ENCODE data around the gene FLOT2. TPM values are rescaled to one million over a fixed set of nuclear protein-coding genes. Genes with fewer than 3 reads are reported as not detected.

FLOT2 gene
- total RNA-seq, 1 experiment from 2014 or later: 98.1 TPM

- no peak overlapping the region for H3K27ac ChIP-seq (ENCODE audit: low read depth, low read length)
- intact Hi-C loops (cut with micrococcal nuclease): no loop called here
- H3K9ac ChIP-seq (ENCODE audit: low read length): no peak overlapping the region
- DNase-seq (ENCODE audit: low read depth, low spot score) (no peak), ATAC-seq (no peak)
- TF ChIP-seq ELF1 (IDR thresholded peaks at IDR 0.05; ENCODE audit: borderline replicate concordance, low read depth) (no peak), ZNF274 (IDR thresholded peaks at IDR 0.05; ENCODE audit: low read depth, low read length) (no peak), REST (IDR thresholded peaks at IDR 0.05; ENCODE audit: low read depth) (no peak)
- H3K4me3 ChIP-seq (replicated peaks in 1 of 2; ENCODE audit: low read depth in 1 of 2, low read length in 2 of 2): no peak overlapping the region
- no peaks in the 10 kb centered on the region for H3K79me2 ChIP-seq (ENCODE audit: insufficient read depth, low read length)
- H2AFZ ChIP-seq (ENCODE audit: low read depth, low read length, poor library complexity, severe bottlenecking): no peak overlapping the region
- H4K20me1 ChIP-seq (ENCODE audit: insufficient read depth): no peaks in the 10 kb centered on the region
- no TSS peak for BruUV-seq (replicated peaks)
- ChIA-PET CTCF (interaction anchor here (1.0 to 1.8 kb wide), 4 partner anchors 10 to 190 kb away, joined by 3 to 16 read pairs (median 4); no protein-coding TSS in a partner anchor), POLR2A (no interaction called here), RAD21 (ENCODE audit: low non-redundant PET in 1 of 2, low total read pairs in 2 of 2, uncharacterized antibody in 2 of 2, unreplicated experiment in 2 of 2) (no interaction called here)
- H3K36me3 ChIP-seq (ENCODE audit: control insufficient read depth in 1 of 2, insufficient read depth in 2 of 2, low read length in 2 of 2): peaks cover 71 to 72% of the 10 kb centered on the region in 2 experiments
- H3K27me3 ChIP-seq (ENCODE audit: insufficient read depth, low read length): no peaks in the 10 kb centered on the region
- no peaks in the 10 kb centered on the region for H3K4me1 ChIP-seq (ENCODE audit: control insufficient read depth in 1 of 2, insufficient read depth in 2 of 2, low read length in 2 of 2)
- H3K4me2 ChIP-seq (ENCODE audit: low read length): no peak overlapping the region
- H3K9me2 ChIP-seq (ENCODE audit: insufficient read depth): no peaks in the 10 kb centered on the region
- no peaks in the 10 kb centered on the region for H3K9me3 ChIP-seq (ENCODE audit: control insufficient read depth in 1 of 2, insufficient read depth in 1 of 2, low read depth in 1 of 2, low read length in 2 of 2)
Measured at GRCh38 chr17:28917029-28917428, 19.5 kb upstream of the FLOT2 start.

GRCh38 chr17:28916302-28916934 lies 18.9 kb upstream of the FLOT2 start:
- DNase-seq (ENCODE audit: low read depth, low spot score) (peak; percentile 13), ATAC-seq (peak; percentile 88)
- H3K79me2 ChIP-seq (ENCODE audit: insufficient read depth, low read length): no peaks in the 10 kb centered on the region
- H2AFZ ChIP-seq (ENCODE audit: low read depth, low read length, poor library complexity, severe bottlenecking): no peak overlapping the region
- RAD21 ChIA-PET (ENCODE audit: low non-redundant PET in 1 of 2, low total read pairs in 2 of 2, uncharacterized antibody in 2 of 2, unreplicated experiment in 2 of 2): no interaction called here
- peaks cover 70 to 72% of the 10 kb centered on the region in 2 experiments for H3K36me3 ChIP-seq (ENCODE audit: control insufficient read depth in 1 of 2, insufficient read depth in 2 of 2, low read length in 2 of 2)
- no peaks in the 10 kb centered on the region for H3K27me3 ChIP-seq (ENCODE audit: insufficient read depth, low read length)
- POLR2A ChIA-PET: no interaction called here
- no peaks in the 10 kb centered on the region for H4K20me1 ChIP-seq (ENCODE audit: insufficient read depth)
- no peak overlapping the region for H3K9ac ChIP-seq (ENCODE audit: low read length)
- intact Hi-C loops (cut with micrococcal nuclease): loop anchor here (1.0 kb wide), 2 partner anchors 153 to 189 kb away; no protein-coding TSS in a partner anchor
- no peak overlapping the region for H3K4me2 ChIP-seq (ENCODE audit: low read length)
- no peaks in the 10 kb centered on the region for H3K9me2 ChIP-seq (ENCODE audit: insufficient read depth)
- H3K27ac ChIP-seq (ENCODE audit: low read depth, low read length): no peak overlapping the region
- CTCF ChIA-PET: interaction anchor here (1.0 to 1.8 kb wide), 3 partner anchors 37 to 189 kb away, joined by 3 to 16 read pairs (median 4); no protein-coding TSS in a partner anchor
- H3K4me3 ChIP-seq (replicated peaks in 1 of 2; ENCODE audit: low read depth in 1 of 2, low read length in 2 of 2): no peak overlapping the region
- no peaks in the 10 kb centered on the region for H3K4me1 ChIP-seq (ENCODE audit: control insufficient read depth in 1 of 2, insufficient read depth in 2 of 2, low read length in 2 of 2)
- H3K9me3 ChIP-seq (ENCODE audit: control insufficient read depth in 1 of 2, insufficient read depth in 1 of 2, low read depth in 1 of 2, low read length in 2 of 2): no peaks in the 10 kb centered on the region
- BruUV-seq (replicated peaks): no TSS peak
- TF ChIP-seq POLR2A (IDR thresholded peaks at IDR 0.05; ENCODE audit: borderline replicate concordance, extremely low read depth, insufficient read depth, insufficient read length) (no peak), ZBTB33 (IDR thresholded peaks at IDR 0.05; ENCODE audit: extremely low read depth, insufficient replicate concordance, low read length) (no peak), RAD21 (IDR thresholded peaks at IDR 0.05; ENCODE audit: low read depth) (peak; percentile 72), ZFX (IDR thresholded peaks at IDR 0.05) (no peak), SP1 (IDR thresholded peaks at IDR 0.05; ENCODE audit: low read depth) (no peak), TCF7L2 (IDR thresholded peaks at IDR 0.05; ENCODE audit: borderline replicate concordance, extremely low read depth, insufficient read depth, insufficient read length) (no peak), ATF3 (IDR thresholded peaks at IDR 0.05) (no peak), ZNF274 (IDR thresholded peaks at IDR 0.05; ENCODE audit: low read depth, low read length) (no peak)

Data from HCT116 (cell line).